Measurements from ENCODE around the gene NOL9.

- TF ChIP-seq CTCF (IDR thresholded peaks at IDR 0.05 in 2 of 3, conservative IDR thresholded peaks at IDR 0.05 in 1 of 3; ENCODE audit: control insufficient read depth in 2 of 3, extremely low read depth in 1 of 3, insufficient read depth in 1 of 3, low read depth in 3 of 3, low read length in 3 of 3) (no peak), SREBF1 (IDR thresholded peaks at IDR 0.05; ENCODE audit: low read length) (no peak), PKNOX1 (IDR thresholded peaks at IDR 0.05) (no peak), MEF2B (IDR thresholded peaks at IDR 0.05; ENCODE audit: partially characterized antibody, poor library complexity, severe bottlenecking) (no peak), RAD21 (IDR thresholded peaks at IDR 0.05; ENCODE audit: insufficient read depth, low read depth, low read length) (no peak), TAF1 (IDR thresholded peaks at IDR 0.05; ENCODE audit: borderline replicate concordance, low read depth, low read length) (no peak), EZH2 (IDR thresholded peaks at IDR 0.05; ENCODE audit: borderline replicate concordance, control insufficient read depth, low read depth, low read length) (no peak), CBX3 (IDR thresholded peaks at IDR 0.05; ENCODE audit: borderline replicate concordance, low read depth) (no peak), GABPA (IDR thresholded peaks at IDR 0.05; ENCODE audit: low read depth) (no peak), POLR2AphosphoS5 (IDR thresholded peaks at IDR 0.05; ENCODE audit: low read length) (no peak), JUND (IDR thresholded peaks at IDR 0.05; ENCODE audit: low read depth, low read length) (no peak)
These were observed 72.5 kb downstream of the NOL9 start for GRCh38 chr1:6481820-6482219.
